K562 (cell line): ENCODE results near the gene TMEM53. TPM values are rescaled to one million over a fixed set of nuclear protein-coding genes. Genes with fewer than 3 reads are reported as not detected.

Experiments used
- ATAC-seq: fragments of 200-7000 bp; cut with Tn5 transposase; 3 replicates; pipeline ENCODE4 v1.9.1; 2020; ENCODE audit warnings: moderate library complexity
- BruUV-seq: library from RNA; stranded (reverse); fragments of 400-500 nt; replicated peaks from 2 replicates; lab custom pipeline; 2021; lab: Mats Ljungman, UMichigan
- CTCF ChIA-PET: fragments of 300-600 bp; formaldehyde crosslinking; extraction: SDS; loops from one replicate; lab custom pipeline; 2021; ENCODE audit warnings: low intra/inter-chr PET ratio; lab: Yijun Ruan, JAX
- POLR2A ChIA-PET: fragments of 300-600, 350-650 bp; sonication (Branson Sonifier 250); formaldehyde crosslinking; extraction: SDS; loops from one replicate; lab custom pipeline; 2021; ENCODE audit warnings: antibody characterized with exemption, inconsistent platforms; lab: Yijun Ruan, JAX
- DNase-seq, 4 experiments: peaks; one replicate each; pipeline versions ENCODE4 v3.0.0 to v3.0.0-alpha.2; 2011 to 2018; ENCODE audit warnings: low spot score in 3 of 4, mixed read lengths in 3 of 4; ENCODE audit errors: extremely low read depth in 1 of 4
- FAIRE-seq: peaks from 2 replicates; lab custom pipeline; 2011; peaks lifted over from hg19 to GRCh38; lab: Jason Lieb, UNC
- H2AFZ ChIP-seq: 2 replicates; pipeline ENCODE4 v1.6.0; 2011; ENCODE audit warnings: low read depth, low read length, control low read depth, inconsistent platforms
- H3K27ac ChIP-seq: fragments of 200-600 bp; 3 replicates; pipeline ENCODE4 v1.8.0; 2011; ENCODE audit warnings: low read depth, mild to moderate bottlenecking, control low read depth, inconsistent platforms, low read length, moderate library complexity, mixed read lengths; ENCODE audit errors: extremely low read depth
- H3K27me3 ChIP-seq, 2 experiments: fragments of 300-600 bp in 1 of 2; 2 replicates in 1 of 2; 3 replicates in 1 of 2; pipeline versions ENCODE4 v1.6.0 to v1.8.0; 2011; ENCODE audit warnings: inconsistent platforms in 2 of 2, low read length in 2 of 2, mild to moderate bottlenecking in 1 of 2, mixed read lengths in 1 of 2, moderate library complexity in 1 of 2; ENCODE audit not compliant: control insufficient read depth in 2 of 2, insufficient read depth in 2 of 2
- H3K36me3 ChIP-seq: fragments of 300-600 bp; 3 replicates; pipeline ENCODE4 v1.8.0; 2011; ENCODE audit warnings: mild to moderate bottlenecking, low read length, inconsistent platforms; ENCODE audit not compliant: control insufficient read depth, insufficient read depth
- H3K4me1 ChIP-seq, 2 experiments: fragments of 200-600 bp in 1 of 2; replicated peaks in 1 of 2; 2 replicates in 1 of 2; 3 replicates in 1 of 2; pipeline versions ENCODE4 v1.5.1 to v1.8.0; 2011; ENCODE audit warnings: inconsistent platforms in 2 of 2, low read length in 2 of 2, mild to moderate bottlenecking in 1 of 2, mixed read lengths in 1 of 2, moderate library complexity in 1 of 2; ENCODE audit not compliant: control insufficient read depth in 2 of 2, insufficient read depth in 2 of 2
- H3K4me2 ChIP-seq: 2 replicates; pipeline ENCODE4 v1.6.1; 2011; ENCODE audit warnings: low read length, control low read depth, inconsistent platforms, mixed read lengths; ENCODE audit not compliant: insufficient read depth
- H3K4me3 ChIP-seq: fragments of 200-600 bp; sonication (generic), shearing (Covaris generic); 2 replicates; pipeline ENCODE4 v1.5.1; 2016; ENCODE audit warnings: control low read depth, inconsistent platforms
- H3K79me2 ChIP-seq: fragments of 200-600 bp; 3 replicates; pipeline ENCODE4 v1.8.0; 2011; ENCODE audit warnings: low read length, inconsistent platforms; ENCODE audit not compliant: control insufficient read depth, insufficient read depth
- H3K9ac ChIP-seq, 2 experiments: 2 replicates each; pipeline versions ENCODE4 v1.6.0 to v1.6.1; 2011; ENCODE audit warnings: low read depth in 2 of 2, low read length in 2 of 2, control low read depth in 1 of 2, inconsistent platforms in 1 of 2, mild to moderate bottlenecking in 1 of 2, mixed read lengths in 1 of 2; ENCODE audit not compliant: insufficient read depth in 1 of 2
- H3K9me1 ChIP-seq: one replicate; pipeline ENCODE4 v1.6.0; 2011; ENCODE audit warnings: inconsistent platforms, mild to moderate bottlenecking, low read length, moderate library complexity; ENCODE audit not compliant: control insufficient read depth, insufficient read depth
- H3K9me3 ChIP-seq: replicated peaks from 2 replicates; pipeline ENCODE4 v1.5.1; 2011; ENCODE audit warnings: low read depth, low read length, inconsistent platforms; ENCODE audit not compliant: control insufficient read depth, insufficient read depth
- H4K20me1 ChIP-seq: replicated peaks from 2 replicates; pipeline ENCODE4 v1.6.1; 2011; ENCODE audit warnings: low read length, inconsistent platforms, mixed read lengths; ENCODE audit not compliant: control insufficient read depth, insufficient read depth
- CREM ChIP-seq: IDR thresholded peaks from 2 replicates; pipeline ENCODE4 v1.6.1; 2014; ENCODE audit warnings: antibody characterized with exemption, low read depth
- HLTF ChIP-seq: fragments of 450-650 bp; IDR thresholded peaks from 2 replicates; pipeline ENCODE4 v1.6.1; 2016
- HMG20B ChIP-seq: fragments of 250-450 bp; sonication (Bioruptor Pico); IDR thresholded peaks from 2 replicates; pipeline ENCODE4 v1.5.0; 2021; ENCODE audit warnings: mild to moderate bottlenecking
- HNRNPUL1 ChIP-seq: fragments of 200-400 bp; formaldehyde crosslinking; IDR thresholded peaks from 2 replicates; pipeline ENCODE4 v1.6.1; 2017; ENCODE audit warnings: low read length
- KDM1A ChIP-seq, 2 experiments: fragments of 450-650 bp; IDR thresholded peaks; 2 replicates each; pipeline ENCODE4 v1.6.1; 2016; ENCODE audit warnings: mild to moderate bottlenecking in 2 of 2
- MTF1 ChIP-seq: fragments of 250-450 bp; sonication (Bioruptor Pico); IDR thresholded peaks from 2 replicates; pipeline ENCODE4 v1.9.0; 2021; ENCODE audit warnings: moderate library complexity, mild to moderate bottlenecking, inconsistent platforms, borderline replicate concordance
- NBN ChIP-seq: fragments of 450-650 bp; IDR thresholded peaks from 2 replicates; pipeline ENCODE4 v1.6.1; 2016; ENCODE audit warnings: low read depth, mild to moderate bottlenecking
- NFRKB ChIP-seq: fragments of 450-650 bp; IDR thresholded peaks from 2 replicates; pipeline ENCODE4 v1.6.1; 2016; ENCODE audit warnings: low read depth
- NR4A1 ChIP-seq, 2 experiments: fragments of 250-450 bp in 1 of 2; fragments of 450-650 bp in 1 of 2; sonication (Bioruptor Pico) in 1 of 2; IDR thresholded peaks; 2 replicates each; pipeline versions ENCODE4 v1.4.0 to v1.6.1; 2016 to 2020; ENCODE audit warnings: mild to moderate bottlenecking in 2 of 2, missing compliant biosample characterization in 1 of 2, missing genetic modification characterization in 1 of 2, moderate library complexity in 1 of 2
- SMAD3 ChIP-seq: fragments of 450-650 bp; formaldehyde crosslinking; conservative IDR thresholded peaks from 2 replicates; pipeline ENCODE4 v1.4.0; 2020; ENCODE audit warnings: mild to moderate bottlenecking
- TAF9B ChIP-seq: fragments of 450-650 bp; IDR thresholded peaks from 2 replicates; pipeline ENCODE4 v1.6.1; 2018; ENCODE audit warnings: mild to moderate bottlenecking; ENCODE audit not compliant: partially characterized antibody
- ZNF174 ChIP-seq: fragments of 250-450 bp; sonication (Bioruptor Pico); IDR thresholded peaks from 2 replicates; pipeline ENCODE4 v1.4.0; 2020; ENCODE audit warnings: mild to moderate bottlenecking
- ZNF24 ChIP-seq: fragments of 450-650 bp; IDR thresholded peaks from 2 replicates; pipeline ENCODE4 v1.6.1; 2016
- ZNF436 ChIP-seq: fragments of 250-450, 450-650 bp; sonication (Bioruptor Pico); formaldehyde crosslinking; IDR thresholded peaks from 2 replicates; pipeline ENCODE4 v1.7.0; 2020; ENCODE audit warnings: mild to moderate bottlenecking
- WGBS: fragments of 100-300 bp; shearing (Covaris generic); methylation state at CpG from one replicate; pipeline ENCODE4 v1.1.6; 2016; ENCODE audit warnings: low coverage, mixed read lengths; ENCODE audit not compliant: insufficient coverage; ENCODE audit errors: missing lambda C conversion rate; 5-methylcytosine and 5-hydroxymethylcytosine counted together
- in situ Hi-C: fragments of 300-500 bp; cut with MboI; formaldehyde crosslinking; loops from 4 replicates; pipeline ENCODE4 v1.15.0; 2018; ENCODE audit warnings: inconsistent platforms, mixed read lengths
- intact Hi-C: fragments of 100-400 bp; cut with micrococcal nuclease; formaldehyde crosslinking; loops from 2 replicates; pipeline ENCODE4 v1.14.2; 2022
- polyA plus RNA-seq, 8 experiments: library from polyadenylated mRNA; depleted of rRNA in 4 of 8; stranded (reverse) in 5 of 8; unstranded in 3 of 8; fragments of >200 nt; fragmentation: Nextera tagmentation in 2 of 8; fragmentation: Illumina TruSeq in 1 of 8; extraction: Ambion mirVana in 2 of 8; extraction: Trizol in 1 of 8; gene quantifications; 2 replicates each; pipeline versions ENCODE4 v1.2.1 to v1.2.3, GENCODE V29; 2011 to 2014; ENCODE audit warnings: inconsistent platforms in 1 of 8, missing spikeins in 1 of 8
- total RNA-seq, 7 experiments: library from RNA; depleted of rRNA in 6 of 7; stranded (reverse); fragments of >200 nt in 6 of 7; fragmentation: Illumina TruSeq in 2 of 7; extraction: Trizol in 2 of 7; gene quantifications; 2 replicates each; pipeline versions ENCODE4 v1.2.1 to v1.2.3, GENCODE V29; 2011 to 2021; ENCODE audit warnings: low replicate concordance in 1 of 7
- TF ChIP-seq, protein P1 (sequence below): fragments of 450-650 bp; IDR thresholded peaks from 2 replicates; pipeline ENCODE4 v1.6.1; 2016
- TF ChIP-seq, protein P2 (sequence below), 2 experiments: fragments of 250-450 bp in 1 of 2; fragments of 450-650 bp in 1 of 2; sonication (Bioruptor Pico) in 1 of 2; IDR thresholded peaks; 2 replicates each; pipeline versions ENCODE4 v1.6.1 to v1.8.0; 2016 to 2021; ENCODE audit warnings: mild to moderate bottlenecking in 2 of 2, moderate library complexity in 2 of 2, missing compliant biosample characterization in 1 of 2, missing genetic modification characterization in 1 of 2

The TMEM53 gene
- total and polyA plus RNA-seq, 9 of the 15 experiments (the other 6 are each of a cell fraction or from before 2014, with no cell fraction given): 0.23 to 3.7 (median 2.0) TPM

DNA sequence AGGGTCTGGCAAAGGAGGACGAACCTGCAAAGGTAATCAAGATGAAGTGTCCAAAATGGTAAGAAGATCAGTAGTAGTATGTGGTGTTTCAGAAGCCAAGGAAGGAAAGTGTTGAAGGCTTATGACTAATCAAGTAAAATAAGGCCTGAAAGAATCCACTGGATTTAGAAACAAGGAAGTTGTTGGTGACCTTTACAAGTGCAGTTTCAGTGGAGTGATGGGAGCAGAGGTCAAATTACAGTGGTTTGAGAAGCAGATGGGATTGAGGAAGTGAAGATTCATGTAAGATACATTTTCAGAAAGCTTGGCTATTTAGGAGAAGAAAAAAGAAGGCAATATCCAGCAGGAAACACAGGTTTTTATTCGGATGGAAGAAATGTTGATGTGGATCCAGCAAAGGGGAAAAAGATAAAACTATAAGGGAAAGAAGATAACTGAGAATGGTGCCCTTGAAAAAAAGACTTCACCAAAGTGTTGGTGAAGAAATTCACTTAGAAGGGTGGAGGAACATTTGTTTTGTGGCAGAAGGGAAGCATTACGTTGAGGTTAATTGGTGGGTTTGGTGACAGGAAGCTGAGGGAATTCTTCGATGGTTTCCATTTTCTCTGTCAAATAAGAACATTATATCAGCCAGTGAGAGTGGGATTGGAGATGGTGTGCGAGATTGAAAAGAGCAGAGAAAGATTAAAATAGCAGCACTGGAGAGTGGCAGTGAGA, 2.4 kb upstream of the TMEM53 start (continued):
- TF ChIP-seq, protein P1, sequence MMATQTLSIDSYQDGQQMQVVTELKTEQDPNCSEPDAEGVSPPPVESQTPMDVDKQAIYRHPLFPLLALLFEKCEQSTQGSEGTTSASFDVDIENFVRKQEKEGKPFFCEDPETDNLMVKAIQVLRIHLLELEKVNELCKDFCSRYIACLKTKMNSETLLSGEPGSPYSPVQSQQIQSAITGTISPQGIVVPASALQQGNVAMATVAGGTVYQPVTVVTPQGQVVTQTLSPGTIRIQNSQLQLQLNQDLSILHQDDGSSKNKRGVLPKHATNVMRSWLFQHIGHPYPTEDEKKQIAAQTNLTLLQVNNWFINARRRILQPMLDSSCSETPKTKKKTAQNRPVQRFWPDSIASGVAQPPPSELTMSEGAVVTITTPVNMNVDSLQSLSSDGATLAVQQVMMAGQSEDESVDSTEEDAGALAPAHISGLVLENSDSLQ: peak; percentile 63; the same call in 1 of the 2 replicates
- no peak for TF ChIP-seq ZNF174 (CRISPR knock-in tag)
- no peak for TF ChIP-seq NR4A1 (CRISPR knock-in tag; IDR thresholded peaks at IDR 0.05)
- no peak for TF ChIP-seq NR4A1 (tag; IDR thresholded peaks at IDR 0.05)
- TF ChIP-seq HLTF: no peak
- TF ChIP-seq, protein P2, sequence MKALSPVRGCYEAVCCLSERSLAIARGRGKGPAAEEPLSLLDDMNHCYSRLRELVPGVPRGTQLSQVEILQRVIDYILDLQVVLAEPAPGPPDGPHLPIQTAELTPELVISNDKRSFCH (CRISPR knock-in tag; IDR thresholded peaks at IDR 0.05): no peak
- TF ChIP-seq, protein P2 (tag; IDR thresholded peaks at IDR 0.05): peak; percentile 95

DNA sequence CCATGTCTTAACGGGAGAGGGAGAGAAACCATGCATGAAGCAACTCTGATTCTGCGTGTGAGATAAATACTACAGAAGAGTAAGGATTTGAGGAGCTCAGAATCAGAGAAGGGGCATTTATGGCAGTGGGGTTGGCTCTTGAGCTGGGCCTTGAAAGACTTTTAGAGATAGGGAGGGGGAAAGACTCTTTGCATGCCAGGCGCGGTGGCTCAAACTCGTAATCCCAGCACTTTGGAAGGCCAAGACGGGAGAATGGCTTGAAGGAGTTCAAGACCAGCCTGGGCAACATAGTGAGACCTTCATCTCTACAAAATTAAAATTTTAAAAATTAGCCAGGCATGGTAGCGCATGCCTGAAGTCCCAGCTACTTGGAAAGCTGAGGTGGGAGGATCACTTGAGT, 905 bp upstream of the TMEM53 start:
- Histone ChIP-seq H2AFZ (peak overlapping the region; percentile 99), H3K9me1 (peaks cover 4% of the 10 kb centered on the region), H3K4me3 (no peak overlapping the region), H4K20me1 (no peaks in the 10 kb centered on the region), H3K79me2 (no peaks in the 10 kb centered on the region), H3K27me3 (peaks cover 6% of the 10 kb centered on the region in 2 experiments; a peak in 4 of 5 replicates), H3K36me3 (no peaks in the 10 kb centered on the region), H3K4me2 (peak overlapping the region; percentile 88), H3K9me3 (no peaks in the 10 kb centered on the region), H3K27ac (no peak overlapping the region)
- intact Hi-C loops: no loop called here
- FAIRE-seq (no peak), DNase-seq (no peak)
- 87% methylated on average over 5 of the region's 7 CpGs for WGBS
- no TSS peak for BruUV-seq
- ChIA-PET CTCF (no interaction called here), POLR2A (interaction anchor here (1.3 to 3.3 kb wide), 5 partner anchors 11 to 46 kb away, joined by 3 to 40 read pairs (median 10); no protein-coding TSS in a partner anchor)
- TF ChIP-seq ZNF436 (CRISPR knock-in tag) (no peak), KDM1A (IDR thresholded peaks at IDR 0.05) (no peak), MTF1 (CRISPR knock-in tag) (no peak), TAF9B (no peak), SMAD3 (CRISPR knock-in tag) (no peak), HNRNPUL1 (no peak), HMG20B (no peak), CREM (no peak), NFRKB (no peak), NBN (no peak), ZNF24 (no peak)
- TF ChIP-seq, all 486 proteins: peak for 0
- H3K9ac ChIP-seq: no peak overlapping the region
- in situ Hi-C loops: no loop called here
- no peak for ATAC-seq
- peaks cover 23 to 37% of the 10 kb centered on the region in 2 experiments for H3K4me1 ChIP-seq
